Endodermal cell (in vitro differentiated cells): Measurements from ENCODE around the gene NPBWR2. TPM values are rescaled to one million over a fixed set of nuclear protein-coding genes. Genes with fewer than 3 reads are reported as not detected.

Source experiments
- DNase-seq: peaks from one replicate; pipeline ENCODE4 v3.0.0-alpha.2; 2017
- H3K27ac ChIP-seq: 2 replicates; pipeline ENCODE4 v1.5.1; 2013; ENCODE audit warnings: mild to moderate bottlenecking, low read depth, low read length, moderate library complexity
- H3K27me3 ChIP-seq: 2 replicates; pipeline ENCODE4 v1.6.1; 2013; ENCODE audit warnings: mild to moderate bottlenecking, low read length, moderate library complexity; ENCODE audit not compliant: insufficient read depth, control insufficient read depth, poor library complexity, severe bottlenecking
- H3K36me3 ChIP-seq: 2 replicates; pipeline ENCODE4 v1.7.0; 2013; ENCODE audit warnings: mild to moderate bottlenecking, low read length, moderate library complexity; ENCODE audit not compliant: control insufficient read depth, insufficient read depth
- H3K4me1 ChIP-seq: one replicate; pipeline ENCODE4 v1.7.0; 2013; ENCODE audit warnings: low read length; ENCODE audit not compliant: control insufficient read depth, insufficient read depth
- H3K4me3 ChIP-seq: 2 replicates; pipeline ENCODE4 v1.5.1; 2013; ENCODE audit warnings: mild to moderate bottlenecking, low read length, moderate library complexity
- H3K9ac ChIP-seq: 2 replicates; pipeline ENCODE4 v1.6.1; 2013; ENCODE audit warnings: mild to moderate bottlenecking, low read length, moderate library complexity; ENCODE audit not compliant: poor library complexity, severe bottlenecking; ENCODE audit errors: extremely low read depth
- H3K9me3 ChIP-seq: 2 replicates; pipeline ENCODE4 v1.6.1; 2013; ENCODE audit warnings: mild to moderate bottlenecking, low read length, moderate library complexity; ENCODE audit not compliant: control insufficient read depth
- H3K27ac Mint-ChIP-seq: 2 replicates; pipeline ENCODE4 v1.8.0; 2020; ENCODE audit warnings: mixed read lengths
- H3K27me3 Mint-ChIP-seq: 2 replicates; pipeline ENCODE4 v1.8.0; 2021; ENCODE audit warnings: mild to moderate bottlenecking, mixed read lengths; ENCODE audit not compliant: insufficient read depth
- H3K36me3 Mint-ChIP-seq: 2 replicates; pipeline ENCODE4 v1.8.0; 2020; ENCODE audit warnings: low read depth, mixed read lengths
- H3K4me1 Mint-ChIP-seq: 2 replicates; pipeline ENCODE4 v1.8.0; 2020; ENCODE audit warnings: mixed read lengths
- H3K4me3 Mint-ChIP-seq: 2 replicates; pipeline ENCODE4 v1.8.0; 2020; ENCODE audit warnings: mild to moderate bottlenecking, moderate library complexity, mixed read lengths
- H3K9me3 Mint-ChIP-seq: 2 replicates; pipeline ENCODE4 v1.8.0; 2020; ENCODE audit warnings: mild to moderate bottlenecking, mixed read lengths
- WGBS, 2 experiments: methylation state at CpG; one replicate each; pipeline versions ENCODE4 v1.1.5 to v1.1.7; 2013; ENCODE audit warnings: missing lambda C conversion rate in 2 of 2, mixed read lengths in 1 of 2; ENCODE audit not compliant: insufficient coverage in 1 of 2, insufficient read length in 1 of 2; 5-methylcytosine and 5-hydroxymethylcytosine counted together
- total RNA-seq, 2 donors: library from RNA; stranded (reverse); fragmentation: NEBNext Ultra II Directional in 1 of 2; extraction: Animal tissue kit (Norgen Biotek cat#: 25700) in 1 of 2; gene quantifications; 2 replicates in 1 of 2; 3 replicates in 1 of 2; pipeline ENCODE4 v1.2.1, GENCODE V29; 2021
- TF ChIP-seq, protein P1 (sequence below): fragments of 200-600 bp; sonication (generic); conservative IDR thresholded peaks from 2 replicates; pipeline ENCODE4 v1.5.0; 2021; ENCODE audit warnings: antibody characterized with exemption, mild to moderate bottlenecking

Gene NPBWR2
- total RNA-seq, 2 donors from 2014 or later, result not detected

DNA sequence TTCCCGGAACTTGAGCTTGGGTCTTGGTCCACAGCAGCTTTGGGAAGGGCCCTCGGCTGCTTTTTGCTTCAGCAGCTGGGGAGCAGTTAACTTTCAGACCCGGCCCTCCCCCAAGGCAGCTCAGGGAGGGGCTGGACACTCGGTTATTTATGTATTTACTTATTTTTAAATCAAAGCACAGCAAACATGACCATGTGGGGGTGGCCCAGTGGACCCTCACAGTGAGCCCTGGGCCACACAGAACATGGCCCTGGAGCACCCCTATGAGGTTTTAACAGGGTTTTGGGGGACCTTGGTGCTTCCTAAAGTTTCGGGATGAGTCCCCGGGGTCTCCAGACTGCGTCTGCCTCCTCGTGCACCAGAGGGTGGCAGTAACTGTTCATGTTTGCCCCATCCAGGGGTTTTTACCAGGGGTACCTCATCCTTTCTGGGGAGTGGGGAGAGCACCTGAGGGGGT is 26.6 kb upstream of the NPBWR2 start:
- Mint-ChIP-seq H3K36me3 (no peaks in the 10 kb centered on the region), H3K9me3 (no peaks in the 10 kb centered on the region), H3K4me1 (no peaks in the 10 kb centered on the region), H3K4me3 (no peak overlapping the region), H3K27ac (no peak overlapping the region), H3K27me3 (peaks cover 8% of the 10 kb centered on the region)
- no peaks in the 10 kb centered on the region for H3K9me3 ChIP-seq
- H3K4me1 ChIP-seq, result no peaks in the 10 kb centered on the region
- peak; percentile 61 for DNase-seq
- no peak overlapping the region for H3K27ac ChIP-seq
- no peak overlapping the region for H3K4me3 ChIP-seq
- no peaks in the 10 kb centered on the region for H3K36me3 ChIP-seq
- H3K9ac ChIP-seq, result no peak overlapping the region
- TF ChIP-seq, protein P1, sequence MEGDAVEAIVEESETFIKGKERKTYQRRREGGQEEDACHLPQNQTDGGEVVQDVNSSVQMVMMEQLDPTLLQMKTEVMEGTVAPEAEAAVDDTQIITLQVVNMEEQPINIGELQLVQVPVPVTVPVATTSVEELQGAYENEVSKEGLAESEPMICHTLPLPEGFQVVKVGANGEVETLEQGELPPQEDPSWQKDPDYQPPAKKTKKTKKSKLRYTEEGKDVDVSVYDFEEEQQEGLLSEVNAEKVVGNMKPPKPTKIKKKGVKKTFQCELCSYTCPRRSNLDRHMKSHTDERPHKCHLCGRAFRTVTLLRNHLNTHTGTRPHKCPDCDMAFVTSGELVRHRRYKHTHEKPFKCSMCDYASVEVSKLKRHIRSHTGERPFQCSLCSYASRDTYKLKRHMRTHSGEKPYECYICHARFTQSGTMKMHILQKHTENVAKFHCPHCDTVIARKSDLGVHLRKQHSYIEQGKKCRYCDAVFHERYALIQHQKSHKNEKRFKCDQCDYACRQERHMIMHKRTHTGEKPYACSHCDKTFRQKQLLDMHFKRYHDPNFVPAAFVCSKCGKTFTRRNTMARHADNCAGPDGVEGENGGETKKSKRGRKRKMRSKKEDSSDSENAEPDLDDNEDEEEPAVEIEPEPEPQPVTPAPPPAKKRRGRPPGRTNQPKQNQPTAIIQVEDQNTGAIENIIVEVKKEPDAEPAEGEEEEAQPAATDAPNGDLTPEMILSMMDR, result peak; percentile 67
- peaks cover 6% of the 10 kb centered on the region for H3K27me3 ChIP-seq
- 80 to 83% methylated on average over 2 to 8 of the region's 8 CpGs for WGBS, 2 experiments

DNA sequence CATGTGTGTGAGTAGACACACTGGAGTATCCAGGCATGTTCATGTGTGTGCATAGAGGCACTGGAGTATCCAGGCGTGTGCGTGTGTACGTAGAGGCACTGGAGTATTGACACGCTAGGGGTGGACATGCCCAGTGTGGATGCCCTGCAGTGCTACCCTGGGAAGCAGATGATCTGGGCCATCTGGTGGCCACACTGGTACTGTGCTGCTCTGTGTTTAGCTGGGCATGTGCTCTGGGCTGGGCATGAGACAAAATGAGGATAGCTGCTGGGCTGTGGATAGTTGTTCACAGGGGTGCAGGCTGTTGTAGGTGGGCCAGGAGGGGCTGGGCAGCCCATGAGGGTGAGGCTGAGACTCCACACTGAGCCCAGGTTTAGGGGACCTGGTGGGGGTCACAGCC is 24.0 kb upstream of the NPBWR2 start:
- TF ChIP-seq, protein P1, result peak; percentile 50
- no peak overlapping the region for H3K4me3 Mint-ChIP-seq
- Histone ChIP-seq H3K4me3 (no peak overlapping the region), H3K36me3 (no peaks in the 10 kb centered on the region), H3K9ac (no peak overlapping the region), H3K27me3 (peaks cover 19% of the 10 kb centered on the region), H3K27ac (no peak overlapping the region), H3K4me1 (no peaks in the 10 kb centered on the region), H3K9me3 (no peaks in the 10 kb centered on the region)
- peak; percentile 51 for DNase-seq
- H3K27me3 Mint-ChIP-seq, result peaks cover 15% of the 10 kb centered on the region
- WGBS, 2 experiments, result 90 to 93% methylated on average over 3 to 4 of the region's 4 CpGs
- no peaks in the 10 kb centered on the region for H3K36me3 Mint-ChIP-seq
- no peak overlapping the region for H3K27ac Mint-ChIP-seq
- H3K9me3 Mint-ChIP-seq, result peaks cover 3% of the 10 kb centered on the region
- H3K4me1 Mint-ChIP-seq, result no peaks in the 10 kb centered on the region

DNA sequence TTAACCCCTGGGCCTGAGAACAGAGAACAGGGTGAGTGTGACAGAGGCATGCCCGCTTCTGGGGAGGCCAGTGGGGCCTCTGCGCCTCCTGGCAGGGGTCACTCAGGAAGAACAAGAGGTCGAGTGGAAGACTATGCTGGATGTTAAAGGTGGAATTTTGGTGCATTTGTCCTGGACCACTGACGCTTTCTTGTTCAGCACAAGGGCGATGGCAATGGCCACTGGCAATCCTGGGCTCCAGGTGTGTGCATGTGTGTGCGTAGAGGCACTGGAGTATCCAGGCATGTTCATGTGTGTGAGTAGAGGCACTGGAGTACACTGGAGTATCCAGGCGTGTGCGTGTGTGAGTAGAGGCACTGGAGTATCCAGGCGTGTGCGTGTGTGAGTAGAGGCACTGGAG is 23.5 kb upstream of the NPBWR2 start:
- TF ChIP-seq, protein P1, result no peak
- H3K27ac Mint-ChIP-seq, result no peak overlapping the region
- no peak overlapping the region for H3K9ac ChIP-seq
- DNase-seq, result no peak
- H3K4me3 ChIP-seq, result no peak overlapping the region
- peaks cover 19% of the 10 kb centered on the region for H3K27me3 ChIP-seq
- H3K36me3 ChIP-seq, result no peaks in the 10 kb centered on the region
- no peak overlapping the region for H3K27ac ChIP-seq
- H3K36me3 Mint-ChIP-seq, result no peaks in the 10 kb centered on the region
- no peaks in the 10 kb centered on the region for H3K4me1 Mint-ChIP-seq
- H3K9me3 ChIP-seq, result no peaks in the 10 kb centered on the region
- no peak overlapping the region for H3K4me3 Mint-ChIP-seq
- no peaks in the 10 kb centered on the region for H3K4me1 ChIP-seq
- peaks cover 3% of the 10 kb centered on the region for H3K9me3 Mint-ChIP-seq
- peaks cover 15% of the 10 kb centered on the region for H3K27me3 Mint-ChIP-seq
- WGBS, 2 experiments, result 86 to 94% methylated on average over 3 to 10 of the region's 10 CpGs
